NB4 (cell line): ENCODE measurements around the gene CLK3.

Experiments used
- DNase-seq: peaks from one replicate; pipeline ENCODE4 v3.0.0; 2010; ENCODE audit warnings: low read depth
- H3K4me3 ChIP-seq: one replicate; pipeline ENCODE4 v1.5.1; 2011; ENCODE audit warnings: mild to moderate bottlenecking, low read depth, low read length, moderate library complexity
- MYC ChIP-seq: IDR thresholded peaks from 2 replicates; pipeline ENCODE4 v1.6.1; 2011; ENCODE audit warnings: low read depth, low read length
- POLR2A ChIP-seq: IDR thresholded peaks from 2 replicates; pipeline ENCODE4 v1.6.1; 2011; ENCODE audit warnings: mild to moderate bottlenecking; ENCODE audit not compliant: insufficient read length; ENCODE audit errors: extremely low read depth
- TF ChIP-seq, protein P1 (sequence below): IDR thresholded peaks from one replicate; pipeline ENCODE4 v1.5.1; 2012; ENCODE audit warnings: low read depth, low read length
- TF ChIP-seq, protein P2 (sequence below): IDR thresholded peaks from 2 replicates; pipeline ENCODE4 v1.6.1; 2011; ENCODE audit warnings: low read depth, low read length

Gene CLK3

DNA sequence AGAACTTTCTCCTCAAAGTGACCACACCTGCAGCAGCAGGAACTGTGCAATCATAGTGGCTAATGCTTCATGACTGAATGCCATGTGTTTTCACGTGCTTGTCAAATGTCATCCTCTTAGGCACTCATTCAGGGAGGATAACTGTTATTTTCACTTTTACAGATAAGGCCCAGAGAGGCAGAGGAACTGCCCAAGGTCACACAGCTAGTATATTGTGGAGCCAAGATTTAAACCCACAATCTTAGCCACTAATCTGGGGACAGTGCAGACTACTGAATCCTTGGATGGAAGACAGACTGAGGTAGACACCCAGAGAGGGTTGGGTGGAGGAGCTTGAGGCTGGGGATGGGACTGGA lies 9.9 kb upstream of the CLK3 start:
- DNase-seq = no peak
- TF ChIP-seq, protein P1, sequence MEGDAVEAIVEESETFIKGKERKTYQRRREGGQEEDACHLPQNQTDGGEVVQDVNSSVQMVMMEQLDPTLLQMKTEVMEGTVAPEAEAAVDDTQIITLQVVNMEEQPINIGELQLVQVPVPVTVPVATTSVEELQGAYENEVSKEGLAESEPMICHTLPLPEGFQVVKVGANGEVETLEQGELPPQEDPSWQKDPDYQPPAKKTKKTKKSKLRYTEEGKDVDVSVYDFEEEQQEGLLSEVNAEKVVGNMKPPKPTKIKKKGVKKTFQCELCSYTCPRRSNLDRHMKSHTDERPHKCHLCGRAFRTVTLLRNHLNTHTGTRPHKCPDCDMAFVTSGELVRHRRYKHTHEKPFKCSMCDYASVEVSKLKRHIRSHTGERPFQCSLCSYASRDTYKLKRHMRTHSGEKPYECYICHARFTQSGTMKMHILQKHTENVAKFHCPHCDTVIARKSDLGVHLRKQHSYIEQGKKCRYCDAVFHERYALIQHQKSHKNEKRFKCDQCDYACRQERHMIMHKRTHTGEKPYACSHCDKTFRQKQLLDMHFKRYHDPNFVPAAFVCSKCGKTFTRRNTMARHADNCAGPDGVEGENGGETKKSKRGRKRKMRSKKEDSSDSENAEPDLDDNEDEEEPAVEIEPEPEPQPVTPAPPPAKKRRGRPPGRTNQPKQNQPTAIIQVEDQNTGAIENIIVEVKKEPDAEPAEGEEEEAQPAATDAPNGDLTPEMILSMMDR = no peak
- TF ChIP-seq, protein P2, sequence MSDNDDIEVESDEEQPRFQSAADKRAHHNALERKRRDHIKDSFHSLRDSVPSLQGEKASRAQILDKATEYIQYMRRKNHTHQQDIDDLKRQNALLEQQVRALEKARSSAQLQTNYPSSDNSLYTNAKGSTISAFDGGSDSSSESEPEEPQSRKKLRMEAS = no peak
- TF ChIP-seq MYC = no peak
- no peak for TF ChIP-seq POLR2A
- no peak overlapping the region for H3K4me3 ChIP-seq

DNA sequence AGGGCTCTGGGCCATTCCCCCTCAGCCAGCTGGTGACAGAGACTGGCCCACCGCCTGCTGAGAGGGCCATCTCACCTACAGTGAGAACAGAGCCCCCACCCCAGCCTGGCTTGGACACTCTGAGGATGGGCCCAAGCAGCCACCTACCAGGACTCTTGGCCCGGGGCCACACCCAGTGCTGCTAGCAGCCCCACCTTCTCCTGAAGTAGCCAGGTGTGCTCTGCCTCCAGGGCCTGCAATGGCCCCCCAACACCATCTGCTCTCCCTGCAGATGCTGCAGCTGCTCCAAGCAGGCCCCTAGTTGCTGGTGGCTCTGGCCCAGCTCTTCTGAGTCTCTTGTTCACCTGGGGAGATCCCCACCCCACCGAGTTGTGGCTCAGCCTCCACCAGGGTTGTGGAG lies 6.8 kb upstream of the CLK3 start:
- TF ChIP-seq MYC = no peak
- TF ChIP-seq POLR2A = no peak
- TF ChIP-seq, protein P1 = no peak
- TF ChIP-seq, protein P2 = no peak
- DNase-seq = no peak
- H3K4me3 ChIP-seq = no peak overlapping the region

DNA sequence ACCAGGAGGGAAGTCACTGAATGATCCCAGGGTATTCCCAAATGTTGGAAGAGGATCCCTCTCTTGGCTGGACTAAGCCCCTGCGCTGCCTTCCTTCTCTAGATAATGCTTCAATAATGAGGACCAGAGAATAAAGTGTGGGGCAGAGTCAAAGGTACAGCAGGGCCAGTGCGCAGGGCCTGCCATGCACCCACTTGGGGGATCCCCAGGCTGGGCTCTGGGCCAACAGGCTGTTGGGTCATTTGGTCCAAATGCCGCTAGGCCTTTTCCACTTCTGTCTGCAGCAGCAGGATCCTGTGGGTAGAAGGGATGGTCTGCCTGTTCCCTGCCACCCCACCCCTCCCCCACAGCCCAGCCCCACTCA lies 5.7 kb upstream of the CLK3 start:
- DNase-seq = no peak
- TF ChIP-seq, protein P1 = no peak
- TF ChIP-seq, protein P2 = no peak
- TF ChIP-seq MYC (no peak), POLR2A (no peak)
- no peak overlapping the region for H3K4me3 ChIP-seq

DNA sequence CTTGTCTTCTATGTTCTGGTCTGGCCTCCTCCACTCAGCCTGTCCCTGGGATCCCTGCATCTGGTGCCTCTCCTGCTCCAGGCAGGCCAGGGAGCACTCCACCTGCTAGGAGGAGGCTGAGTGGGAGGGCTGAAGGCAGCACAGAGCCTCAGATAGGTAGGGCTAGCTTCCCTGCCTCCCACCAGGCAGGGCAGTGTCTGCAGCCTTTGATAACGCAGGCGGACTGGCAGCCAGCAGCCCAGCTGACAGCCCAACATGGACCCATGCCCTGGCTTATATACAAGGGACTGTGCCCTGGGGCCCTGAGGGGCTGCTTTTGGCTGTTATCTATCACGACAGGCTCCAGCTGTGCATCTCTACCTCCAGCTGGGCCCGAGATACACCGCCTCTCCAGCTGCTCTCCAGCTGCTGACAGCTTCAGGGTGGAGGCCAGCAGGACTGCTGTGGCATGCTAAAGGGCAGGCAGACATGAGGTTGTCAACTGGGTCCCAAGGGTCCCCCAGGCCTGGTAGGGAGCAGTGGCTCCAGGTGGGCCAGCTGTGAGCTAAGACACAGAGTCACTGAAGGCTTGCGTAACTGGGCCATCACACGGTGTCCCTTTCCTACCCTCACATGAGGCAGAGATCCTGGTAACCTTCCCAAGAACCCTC lies 5.2 kb upstream of the CLK3 start:
- TF ChIP-seq POLR2A (no peak), MYC (no peak)
- TF ChIP-seq, protein P1 = no peak
- TF ChIP-seq, protein P2 = no peak
- DNase-seq = peak; percentile 36
- no peak overlapping the region for H3K4me3 ChIP-seq

DNA sequence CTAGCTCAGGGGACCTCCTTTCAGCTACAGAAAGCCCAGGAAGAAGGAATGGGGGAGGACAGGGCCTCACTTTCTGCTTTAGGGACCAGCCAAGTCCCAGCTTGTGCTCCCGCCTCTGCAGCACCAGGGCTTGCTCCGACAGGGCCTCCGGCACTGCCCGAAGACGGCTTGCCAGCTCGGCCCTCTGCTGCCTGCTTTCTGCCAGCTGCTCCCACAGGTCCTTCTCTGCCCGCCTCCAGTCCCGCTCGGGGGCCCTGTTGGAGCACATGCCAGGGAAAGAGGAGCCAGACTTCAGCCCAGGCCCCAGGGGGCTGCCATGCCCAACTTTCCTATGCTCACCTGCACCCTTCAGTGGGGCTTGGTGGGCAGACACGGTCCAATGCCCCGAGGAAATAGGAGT lies 4.3 kb upstream of the CLK3 start:
- DNase-seq = no peak
- TF ChIP-seq MYC = no peak
- TF ChIP-seq POLR2A = no peak
- TF ChIP-seq, protein P2 = no peak
- TF ChIP-seq, protein P1 = no peak
- H3K4me3 ChIP-seq = no peak overlapping the region

DNA sequence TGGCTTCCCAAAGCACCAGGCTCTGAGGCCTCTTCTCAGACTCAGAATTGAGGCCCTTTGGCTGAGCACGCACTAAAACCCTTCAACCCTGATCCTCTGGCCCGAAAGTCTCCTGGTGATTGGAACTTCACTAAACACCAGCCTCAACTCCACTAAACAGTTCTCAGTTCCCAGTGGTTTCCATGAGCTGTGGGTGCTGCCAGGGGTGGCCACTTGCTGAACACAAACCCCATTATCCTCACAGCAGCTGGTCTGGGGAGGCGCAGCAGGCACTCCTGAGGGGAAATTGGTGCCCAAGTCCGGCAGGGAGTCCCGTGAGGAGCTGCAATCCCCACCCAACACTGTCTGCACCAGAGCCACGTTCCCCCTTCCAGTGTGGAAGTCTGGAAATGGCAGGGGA lies 3.8 kb upstream of the CLK3 start:
- H3K4me3 ChIP-seq = no peak overlapping the region
- TF ChIP-seq, protein P1 = no peak
- TF ChIP-seq MYC (no peak), POLR2A (no peak)
- TF ChIP-seq, protein P2 = no peak
- no peak for DNase-seq
